22Rv1 (cell line): ENCODE results near the gene ETV1.

Experiments used
- H3K27ac ChIP-seq: fragments of 450-650 bp; 2 replicates; pipeline ENCODE4 v1.5.1; 2017
- ZFX ChIP-seq: fragments of 450-650 bp; IDR thresholded peaks from 2 replicates; pipeline ENCODE4 v1.6.1; 2017; ENCODE audit warnings: antibody characterized with exemption, borderline replicate concordance
- TF ChIP-seq, protein P1 (sequence below): fragments of 450-650 bp; IDR thresholded peaks from 2 replicates; pipeline ENCODE4 v1.5.1; 2017; ENCODE audit warnings: mild to moderate bottlenecking

ETV1 gene

DNA sequence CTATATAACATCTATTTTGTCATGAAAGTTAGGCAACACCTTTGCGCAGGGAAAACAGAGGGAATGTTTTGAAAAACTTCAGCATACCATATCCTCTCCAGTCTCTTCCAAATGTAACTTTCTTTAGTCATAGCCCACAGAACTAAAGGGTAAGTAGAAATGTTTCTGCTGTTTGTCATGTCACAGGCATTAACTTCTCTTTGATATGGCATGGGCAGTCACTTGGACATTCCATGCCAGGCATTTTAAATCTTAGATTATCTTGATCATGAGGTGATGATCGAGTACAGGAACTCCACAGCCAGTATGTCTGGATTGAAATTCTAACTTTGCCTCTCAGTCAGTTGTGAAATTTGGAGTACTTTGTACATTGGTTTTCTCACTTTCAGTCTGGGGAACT is 27.5 kb upstream of the ETV1 start:
- TF ChIP-seq ZFX: no peak
- TF ChIP-seq, protein P1, sequence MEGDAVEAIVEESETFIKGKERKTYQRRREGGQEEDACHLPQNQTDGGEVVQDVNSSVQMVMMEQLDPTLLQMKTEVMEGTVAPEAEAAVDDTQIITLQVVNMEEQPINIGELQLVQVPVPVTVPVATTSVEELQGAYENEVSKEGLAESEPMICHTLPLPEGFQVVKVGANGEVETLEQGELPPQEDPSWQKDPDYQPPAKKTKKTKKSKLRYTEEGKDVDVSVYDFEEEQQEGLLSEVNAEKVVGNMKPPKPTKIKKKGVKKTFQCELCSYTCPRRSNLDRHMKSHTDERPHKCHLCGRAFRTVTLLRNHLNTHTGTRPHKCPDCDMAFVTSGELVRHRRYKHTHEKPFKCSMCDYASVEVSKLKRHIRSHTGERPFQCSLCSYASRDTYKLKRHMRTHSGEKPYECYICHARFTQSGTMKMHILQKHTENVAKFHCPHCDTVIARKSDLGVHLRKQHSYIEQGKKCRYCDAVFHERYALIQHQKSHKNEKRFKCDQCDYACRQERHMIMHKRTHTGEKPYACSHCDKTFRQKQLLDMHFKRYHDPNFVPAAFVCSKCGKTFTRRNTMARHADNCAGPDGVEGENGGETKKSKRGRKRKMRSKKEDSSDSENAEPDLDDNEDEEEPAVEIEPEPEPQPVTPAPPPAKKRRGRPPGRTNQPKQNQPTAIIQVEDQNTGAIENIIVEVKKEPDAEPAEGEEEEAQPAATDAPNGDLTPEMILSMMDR: no peak
- no peak overlapping the region for H3K27ac ChIP-seq

DNA sequence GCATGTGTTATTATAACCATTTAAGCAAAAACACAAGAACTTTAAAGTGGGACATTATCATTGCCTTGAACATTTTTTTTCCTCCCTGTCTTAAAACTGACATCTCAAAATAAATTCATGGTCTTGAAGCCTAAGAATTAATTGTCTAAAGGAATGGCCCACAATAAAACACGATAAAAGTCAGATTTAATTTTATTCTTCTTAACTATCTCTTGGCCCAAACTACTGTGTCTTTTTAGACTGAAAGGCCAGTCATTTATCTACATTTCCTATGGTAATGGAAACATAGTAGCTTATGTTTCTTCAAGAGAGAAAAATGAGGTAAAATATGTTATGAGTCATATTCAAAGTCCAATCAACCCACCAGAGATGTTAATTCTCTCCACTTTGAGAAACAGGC is 24.4 kb upstream of the ETV1 start:
- H3K27ac ChIP-seq: no peak overlapping the region
- no peak for TF ChIP-seq ZFX
- TF ChIP-seq, protein P1: no peak

DNA sequence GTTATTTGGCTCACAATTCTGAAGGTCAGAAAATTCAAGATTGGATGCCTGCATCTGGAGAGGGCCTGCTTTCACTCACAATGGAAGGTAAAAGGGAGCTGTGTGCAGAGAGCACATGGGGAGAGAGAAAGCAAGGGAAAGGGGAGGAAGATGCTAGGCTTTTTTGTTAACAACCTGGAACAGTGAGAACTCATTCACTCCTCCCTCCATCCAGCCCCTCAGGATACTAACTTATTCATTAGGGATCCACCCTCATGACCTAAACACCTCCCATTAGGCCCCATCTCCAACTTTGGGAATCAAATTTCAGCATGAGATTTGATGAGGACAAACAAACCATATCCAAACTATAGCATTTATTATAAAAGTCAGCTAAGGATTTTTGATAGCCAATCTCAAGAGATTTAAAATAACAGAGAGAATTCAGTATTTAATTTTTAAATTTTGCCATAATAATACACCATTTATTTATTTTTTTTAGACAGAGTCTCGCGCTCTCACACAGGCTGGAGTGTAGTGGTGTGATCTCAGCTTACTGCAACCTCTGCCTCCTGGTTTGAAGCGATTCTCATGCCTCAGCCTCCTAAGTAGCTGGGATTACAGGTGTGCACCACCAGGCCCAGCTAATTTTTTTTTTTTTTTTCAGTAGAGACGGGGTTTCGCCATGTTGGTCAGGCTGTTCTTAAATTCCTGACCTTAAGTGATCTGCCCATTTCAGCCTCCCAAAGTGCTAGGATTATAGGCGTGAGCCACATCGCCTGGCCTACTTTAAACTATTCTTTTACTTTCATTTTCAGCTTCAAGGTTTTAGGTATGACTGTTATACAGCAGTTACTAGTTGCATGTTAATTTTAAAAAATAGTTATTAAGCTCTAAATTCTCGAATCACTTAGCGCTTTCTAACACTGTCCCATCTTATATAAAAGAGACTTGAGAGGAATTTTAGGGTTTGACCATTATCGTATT is 20.3 kb upstream of the ETV1 start:
- no peak overlapping the region for H3K27ac ChIP-seq
- TF ChIP-seq ZFX: no peak
- TF ChIP-seq, protein P1: no peak

DNA sequence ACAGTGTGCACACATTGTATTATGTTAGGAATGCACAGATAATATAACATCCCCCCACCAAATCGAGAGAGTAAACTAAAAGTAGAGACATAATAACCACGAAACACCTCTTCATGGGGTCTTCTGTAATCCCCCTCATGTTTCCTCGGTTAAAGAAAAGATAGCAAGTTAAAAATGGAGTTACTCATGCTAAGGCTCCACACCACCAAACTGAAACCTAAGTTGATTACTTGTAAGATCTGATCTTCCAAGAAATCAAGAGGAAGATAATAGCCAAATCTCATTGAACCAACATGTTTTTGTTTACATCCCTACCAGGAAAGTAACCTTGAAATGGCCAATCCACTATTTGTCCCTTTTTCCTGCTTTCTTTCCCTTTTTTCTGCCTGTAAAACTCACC is 11.7 kb upstream of the ETV1 start:
- TF ChIP-seq, protein P1: no peak
- no peak for TF ChIP-seq ZFX
- H3K27ac ChIP-seq: no peak overlapping the region

- TF ChIP-seq, protein P1: no peak
- TF ChIP-seq ZFX: no peak
Observed at GRCh38 chr7:14000247-14000646, 10.8 kb upstream of the ETV1 start.

GRCh38 chr7:13998866-13999265 is 9.4 kb upstream of the ETV1 start:
- no peak for TF ChIP-seq ZFX
- TF ChIP-seq, protein P1: no peak
- H3K27ac ChIP-seq: no peak overlapping the region

More at GRCh38 chr7:14000247-14000646, 10.8 kb upstream of the ETV1 start:
- no peak overlapping the region for H3K27ac ChIP-seq

DNA sequence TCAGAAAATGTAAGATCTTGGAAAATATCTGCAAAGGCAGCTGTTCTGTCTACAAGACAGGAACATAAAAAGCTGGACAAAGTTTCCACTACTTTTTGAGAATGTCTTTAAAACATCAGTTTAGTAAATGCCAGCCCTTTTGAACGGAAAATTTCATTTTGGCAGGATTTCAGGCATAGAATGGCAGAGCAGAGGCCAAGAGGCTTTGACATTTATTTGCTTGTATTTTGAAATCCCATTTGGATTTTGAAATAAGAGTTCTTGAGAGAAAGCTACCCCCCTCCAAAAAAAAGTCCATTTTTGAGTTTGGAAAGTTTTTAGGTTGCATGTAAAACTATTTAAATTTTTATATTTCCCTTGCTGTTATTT is 3.1 kb upstream of the ETV1 start:
- no peak overlapping the region; the same call in 1 of the 2 replicates for H3K27ac ChIP-seq
- no peak for TF ChIP-seq ZFX
- TF ChIP-seq, protein P1: no peak
